A673 (cell line): ENCODE data around the gene ZSCAN20. TPM values are rescaled to one million over a fixed set of nuclear protein-coding genes. Genes with fewer than 3 reads are reported as not detected.

Experiments
- BruUV-seq: library from RNA; stranded (reverse); fragments of 400-500 nt; replicated peaks from 2 replicates; lab custom pipeline; 2021; lab: Mats Ljungman, UMichigan
- CTCF ChIA-PET: fragments of 300-600 bp; sonication (Branson Sonifier 250); formaldehyde crosslinking; loops from one replicate; lab custom pipeline; 2022; ENCODE audit warnings: antibody characterized with exemption; lab: Charles Lee
- POLR2A ChIA-PET: fragments of 300-600 bp; sonication (Branson Sonifier 250); formaldehyde crosslinking; loops from one replicate; lab custom pipeline; 2022; ENCODE audit warnings: antibody characterized with exemption; ENCODE audit not compliant: low non-redundant PET; lab: Charles Lee
- DNase-seq: peaks from one replicate; pipeline ENCODE4 v3.0.0-alpha.2; 2015; ENCODE audit warnings: low spot score
- H3K27ac ChIP-seq: fragments of 200-600 bp; sonication (generic); 2 replicates; pipeline ENCODE4 v1.5.1; 2016; ENCODE audit warnings: mixed run types, low read depth, mild to moderate bottlenecking, mixed read lengths, antibody characterized with exemption, low read length; ENCODE audit not compliant: poor library complexity, severe bottlenecking
- H3K27me3 ChIP-seq: fragments of 200-600 bp; sonication (generic); replicated peaks from 2 replicates; pipeline ENCODE4 v1.6.1; 2017; ENCODE audit warnings: mixed run types, low read depth, mild to moderate bottlenecking, mixed read lengths, antibody characterized with exemption, low read length; ENCODE audit not compliant: insufficient read depth, poor library complexity
- H3K36me3 ChIP-seq: fragments of 200-600 bp; sonication (generic); 2 replicates; pipeline ENCODE4 v1.6.1; 2016; ENCODE audit warnings: mixed run types, mild to moderate bottlenecking, mixed read lengths, antibody characterized with exemption, low read length; ENCODE audit not compliant: insufficient read depth, poor library complexity, severe bottlenecking
- H3K4me1 ChIP-seq: fragments of 200-600 bp; sonication (generic); 2 replicates; pipeline ENCODE4 v1.6.1; 2017; ENCODE audit warnings: mixed run types, mild to moderate bottlenecking, mixed read lengths, antibody characterized with exemption, low read length; ENCODE audit not compliant: insufficient read depth, poor library complexity, severe bottlenecking
- H3K4me3 ChIP-seq: fragments of 200-600 bp; sonication (generic); 2 replicates; pipeline ENCODE4 v1.5.1; 2016; ENCODE audit warnings: low read depth, mixed run types, mild to moderate bottlenecking, mixed read lengths, low read length; ENCODE audit not compliant: poor library complexity, severe bottlenecking
- H3K9me3 ChIP-seq: fragments of 200-600 bp; sonication (generic); 2 replicates; pipeline ENCODE4 v1.6.1; 2016; ENCODE audit warnings: mixed run types, low read depth, mild to moderate bottlenecking, mixed read lengths, antibody characterized with exemption, low read length; ENCODE audit not compliant: poor library complexity, severe bottlenecking
- CTCF ChIP-seq: fragments of 300-800, 200-600 bp; sonication (generic); conservative IDR thresholded peaks from 2 replicates; pipeline ENCODE4 v1.5.1; 2017; ENCODE audit warnings: low read depth, mild to moderate bottlenecking, antibody characterized with exemption, low read length, moderate library complexity, mixed read lengths
- EZH2 ChIP-seq: fragments of 200-600 bp; sonication (generic); IDR thresholded peaks from 2 replicates; pipeline ENCODE4 v1.6.1; 2017; ENCODE audit warnings: borderline replicate concordance, low read depth, mild to moderate bottlenecking, mixed read lengths, antibody characterized with exemption, low read length; ENCODE audit not compliant: poor library complexity, severe bottlenecking
- intact Hi-C: fragments of 100-400 bp; cut with micrococcal nuclease; formaldehyde crosslinking; loops from one replicate; pipeline ENCODE4 v1.10.0; 2022; ENCODE audit not compliant: unreplicated experiment
- total RNA-seq: library from RNA; stranded (reverse); gene quantifications from 2 replicates; pipeline ENCODE4 v1.2.3, GENCODE V29; 2021

Gene ZSCAN20
- total RNA-seq, 1 experiment from 2014 or later: 4.5 TPM

GRCh38 chr1:33468967-33469366, 3.5 kb upstream of the ZSCAN20 start:
- intact Hi-C loops: no loop called here
- no peak for TF ChIP-seq EZH2
- no peak for TF ChIP-seq CTCF
- Histone ChIP-seq H3K4me1 (peaks cover 12% of the 10 kb centered on the region), H3K4me3 (no peak overlapping the region), H3K9me3 (no peaks in the 10 kb centered on the region), H3K36me3 (no peaks in the 10 kb centered on the region), H3K27me3 (no peaks in the 10 kb centered on the region), H3K27ac (no peak overlapping the region)
- CTCF ChIA-PET: no interaction called here
- BruUV-seq: no TSS peak
- POLR2A ChIA-PET: no interaction called here
- DNase-seq: no peak

GRCh38 chr1:33469691-33470090, 2.8 kb upstream of the ZSCAN20 start:
- Histone ChIP-seq H3K36me3 (no peaks in the 10 kb centered on the region), H3K4me3 (no peak overlapping the region), H3K9me3 (no peaks in the 10 kb centered on the region), H3K4me1 (peaks cover 12% of the 10 kb centered on the region), H3K27me3 (no peaks in the 10 kb centered on the region), H3K27ac (no peak overlapping the region)
- ChIA-PET CTCF (interaction anchor here (3.2 kb wide), 1 partner anchor 174 kb away, joined by 34 read pairs; no protein-coding TSS in a partner anchor), POLR2A (no interaction called here)
- BruUV-seq: no TSS peak
- TF ChIP-seq EZH2 (no peak), CTCF (no peak)
- intact Hi-C loops: loop anchor here (2.0 to 5.0 kb wide), 4 partner anchors 102 to 375 kb away; no protein-coding TSS in a partner anchor
- no peak for DNase-seq

GRCh38 chr1:33470495-33471012, 1.9 kb upstream of the ZSCAN20 start:
- DNase-seq: peak; percentile 88
- no peak overlapping the region for H3K4me3 ChIP-seq
- no peaks in the 10 kb centered on the region for H3K36me3 ChIP-seq
- no peaks in the 10 kb centered on the region for H3K27me3 ChIP-seq
- no peak overlapping the region for H3K27ac ChIP-seq
- POLR2A ChIA-PET: no interaction called here
- TF ChIP-seq EZH2: no peak
- TF ChIP-seq CTCF: peak; percentile 87
- no peaks in the 10 kb centered on the region for H3K9me3 ChIP-seq
- CTCF ChIA-PET: interaction anchor here (0.5 to 3.2 kb wide), 2 partner anchors 8 to 175 kb away, joined by 4 to 34 read pairs; no protein-coding TSS in a partner anchor
- BruUV-seq: no TSS peak
- intact Hi-C loops: loop anchor here (2.0 to 5.0 kb wide), 4 partner anchors 103 to 376 kb away; no protein-coding TSS in a partner anchor
- H3K4me1 ChIP-seq: peaks cover 12% of the 10 kb centered on the region
